Activated CD8-positive, alpha-beta T cell treated with anti-CD3 and anti-CD28 coated beads for 36 hours (primary cell): ENCODE measurements around the gene ZNF318. TPM values are rescaled to one million over a fixed set of nuclear protein-coding genes. Genes with fewer than 3 reads are reported as not detected.
"Not testable (repeated sequence)": the region's sequence is repeated elsewhere in the genome, so short reads cannot be mapped to it uniquely, and the experiment has no call there.

Source experiments
- ATAC-seq: fragments of 200-7000 bp; cut with Tn5 transposase; one replicate; pipeline ENCODE4 v1.10.0; 2021; ENCODE audit warnings: mild to moderate bottlenecking, moderate library complexity
- CTCF ChIA-PET: fragments of 350-600 bp; sonication (Branson Sonifier 250); formaldehyde crosslinking; loops from one replicate; lab custom pipeline; 2021; ENCODE audit warnings: antibody characterized with exemption; lab: Charles Lee
- POLR2A ChIA-PET: fragments of 350-600 bp; sonication (Branson Sonifier 250); formaldehyde crosslinking; loops from one replicate; lab custom pipeline; 2021; ENCODE audit warnings: antibody characterized with exemption; lab: Charles Lee
- DNase-seq: peaks from one replicate; pipeline ENCODE4 v3.0.0-alpha.2; 2020
- H3K27ac Mint-ChIP-seq: one replicate; pipeline ENCODE4 v1.8.0; 2021; ENCODE audit warnings: mild to moderate bottlenecking, mixed read lengths
- H3K27me3 Mint-ChIP-seq: one replicate; pipeline ENCODE4 v1.8.0; 2021; ENCODE audit warnings: mixed read lengths
- H3K36me3 Mint-ChIP-seq: one replicate; pipeline ENCODE4 v1.8.0; 2021; ENCODE audit warnings: low read depth, mixed read lengths
- H3K4me1 Mint-ChIP-seq: one replicate; pipeline ENCODE4 v1.8.0; 2021; ENCODE audit warnings: low read depth, mixed read lengths
- H3K4me3 Mint-ChIP-seq: one replicate; pipeline ENCODE4 v1.8.0; 2021; ENCODE audit warnings: mild to moderate bottlenecking, moderate library complexity, mixed read lengths
- H3K9me3 Mint-ChIP-seq: one replicate; pipeline ENCODE4 v1.8.0; 2021; ENCODE audit warnings: mixed read lengths
- intact Hi-C: fragments of 100-400 bp; cut with micrococcal nuclease; formaldehyde crosslinking; loops from one replicate; pipeline ENCODE4 v1.10.0; 2022
- total RNA-seq, 2 experiments: library from RNA; stranded (reverse); gene quantifications; one replicate each; pipeline ENCODE4 v1.2.3, GENCODE V29; 2021
- TF ChIP-seq, protein P1 (sequence below): fragments of 200-600 bp; IDR thresholded peaks from one replicate; pipeline ENCODE4 v1.8.0; 2022; ENCODE audit warnings: antibody characterized with exemption, mild to moderate bottlenecking

ZNF318 gene, protein sequence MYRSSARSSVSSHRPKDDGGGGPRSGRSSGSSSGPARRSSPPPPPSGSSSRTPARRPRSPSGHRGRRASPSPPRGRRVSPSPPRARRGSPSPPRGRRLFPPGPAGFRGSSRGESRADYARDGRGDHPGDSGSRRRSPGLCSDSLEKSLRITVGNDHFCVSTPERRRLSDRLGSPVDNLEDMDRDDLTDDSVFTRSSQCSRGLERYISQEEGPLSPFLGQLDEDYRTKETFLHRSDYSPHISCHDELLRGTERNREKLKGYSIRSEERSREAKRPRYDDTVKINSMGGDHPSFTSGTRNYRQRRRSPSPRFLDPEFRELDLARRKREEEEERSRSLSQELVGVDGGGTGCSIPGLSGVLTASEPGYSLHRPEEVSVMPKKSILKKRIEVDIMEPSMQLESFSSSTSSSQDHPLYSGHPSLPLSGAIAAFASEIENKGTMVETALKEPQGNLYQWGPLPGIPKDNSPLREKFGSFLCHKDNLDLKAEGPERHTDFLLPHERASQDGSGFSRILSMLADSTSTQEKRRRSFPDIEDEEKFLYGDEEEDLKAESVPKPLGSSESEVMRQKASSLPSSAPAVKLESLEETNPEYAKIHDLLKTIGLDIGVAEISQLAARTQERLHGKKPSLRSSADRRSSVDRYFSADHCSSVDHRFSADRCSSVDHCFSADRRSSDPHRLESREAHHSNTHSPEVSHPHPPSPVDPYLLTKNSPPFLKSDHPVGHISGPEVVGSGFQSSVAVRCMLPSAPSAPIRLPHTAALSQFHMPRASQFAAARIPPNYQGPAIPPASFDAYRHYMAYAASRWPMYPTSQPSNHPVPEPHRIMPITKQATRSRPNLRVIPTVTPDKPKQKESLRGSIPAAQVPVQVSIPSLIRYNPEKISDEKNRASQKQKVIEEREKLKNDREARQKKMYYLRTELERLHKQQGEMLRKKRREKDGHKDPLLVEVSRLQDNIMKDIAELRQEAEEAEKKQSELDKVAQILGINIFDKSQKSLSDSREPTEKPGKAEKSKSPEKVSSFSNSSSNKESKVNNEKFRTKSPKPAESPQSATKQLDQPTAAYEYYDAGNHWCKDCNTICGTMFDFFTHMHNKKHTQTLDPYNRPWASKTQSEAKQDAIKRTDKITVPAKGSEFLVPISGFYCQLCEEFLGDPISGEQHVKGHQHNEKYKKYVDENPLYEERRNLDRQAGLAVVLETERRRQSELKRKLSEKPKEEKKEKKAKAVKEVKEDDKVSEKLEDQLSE (N-terminal part only)
- 10 to 100 TPM; 13.1 to 13.5 TPM for total RNA-seq

DNA sequence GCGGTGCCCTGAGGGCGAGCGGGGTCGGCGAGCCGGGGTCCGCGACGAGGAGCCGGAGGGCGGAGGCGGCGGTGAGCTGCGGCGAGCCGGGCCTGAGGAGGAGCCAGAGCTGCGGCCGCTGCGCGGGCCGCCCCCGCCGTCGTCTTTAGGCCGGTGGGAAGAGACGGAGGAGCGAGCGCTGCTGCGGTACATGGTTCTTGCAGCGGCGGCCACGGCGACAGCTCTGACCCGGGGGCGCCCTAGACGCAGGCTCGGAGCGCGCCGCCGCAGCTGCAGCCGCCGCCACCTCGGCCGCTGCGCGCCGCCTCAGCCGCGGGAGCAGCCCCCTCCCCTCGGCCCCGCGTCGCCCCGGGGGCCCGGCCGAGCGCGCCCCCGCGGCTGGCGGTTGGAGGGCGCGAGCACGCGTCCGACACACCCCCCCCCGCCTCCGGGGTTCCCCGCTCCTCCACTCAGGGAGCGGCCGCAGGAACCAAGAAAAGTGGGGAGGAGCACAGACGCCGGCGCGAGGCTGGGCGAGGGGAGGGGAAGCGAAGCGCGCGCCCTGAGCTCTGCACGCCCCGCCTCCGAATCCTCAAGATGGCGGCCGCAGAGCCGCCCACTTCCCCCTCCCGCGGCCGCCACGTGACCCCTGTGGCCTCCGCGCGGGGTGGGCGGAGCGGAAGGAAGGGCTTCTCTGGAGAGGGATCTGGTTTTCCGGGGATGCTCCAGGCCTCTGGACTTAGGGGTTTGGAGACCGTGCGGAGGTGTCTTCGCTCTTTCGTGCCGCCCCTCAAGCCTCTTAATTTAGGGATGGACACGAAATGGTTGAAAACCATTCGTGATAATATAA is at the start of gene ZNF318:
ZNF318 (minus strand) TSS at position 474 of the 829 bp plus-strand sequence; CDS start at position 192, 282 bp downstream.
- Mint-ChIP-seq H3K27me3 (no peaks in the 10 kb centered on the region), H3K4me1 (peaks cover 30% of the 10 kb centered on the region), H3K36me3 (peaks cover 4% of the 10 kb centered on the region), H3K4me3 (peak within 1 kb of the TSS; percentile 84), H3K27ac (peak within 1 kb of the TSS; percentile 97), H3K9me3 (no peaks in the 10 kb centered on the region)
- TF ChIP-seq, protein P1, sequence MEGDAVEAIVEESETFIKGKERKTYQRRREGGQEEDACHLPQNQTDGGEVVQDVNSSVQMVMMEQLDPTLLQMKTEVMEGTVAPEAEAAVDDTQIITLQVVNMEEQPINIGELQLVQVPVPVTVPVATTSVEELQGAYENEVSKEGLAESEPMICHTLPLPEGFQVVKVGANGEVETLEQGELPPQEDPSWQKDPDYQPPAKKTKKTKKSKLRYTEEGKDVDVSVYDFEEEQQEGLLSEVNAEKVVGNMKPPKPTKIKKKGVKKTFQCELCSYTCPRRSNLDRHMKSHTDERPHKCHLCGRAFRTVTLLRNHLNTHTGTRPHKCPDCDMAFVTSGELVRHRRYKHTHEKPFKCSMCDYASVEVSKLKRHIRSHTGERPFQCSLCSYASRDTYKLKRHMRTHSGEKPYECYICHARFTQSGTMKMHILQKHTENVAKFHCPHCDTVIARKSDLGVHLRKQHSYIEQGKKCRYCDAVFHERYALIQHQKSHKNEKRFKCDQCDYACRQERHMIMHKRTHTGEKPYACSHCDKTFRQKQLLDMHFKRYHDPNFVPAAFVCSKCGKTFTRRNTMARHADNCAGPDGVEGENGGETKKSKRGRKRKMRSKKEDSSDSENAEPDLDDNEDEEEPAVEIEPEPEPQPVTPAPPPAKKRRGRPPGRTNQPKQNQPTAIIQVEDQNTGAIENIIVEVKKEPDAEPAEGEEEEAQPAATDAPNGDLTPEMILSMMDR, result no peak
- CTCF ChIA-PET, result interaction anchor here (0.5 to 2.4 kb wide), 13 partner anchors 9 to 299 kb away, joined by 3 to 9 read pairs (median 4); partner anchors contain the start of gene DNPH1
- intact Hi-C loops, result no loop called here
- POLR2A ChIA-PET, result interaction anchor here (0.5 to 4.2 kb wide), 9 partner anchors 9 to 197 kb away, joined by 3 to 27 read pairs (median 5); partner anchors contain the start of genes ABCC10 and SRF
- peak; percentile 97 for ATAC-seq
- DNase-seq, result peak; percentile 95

DNA sequence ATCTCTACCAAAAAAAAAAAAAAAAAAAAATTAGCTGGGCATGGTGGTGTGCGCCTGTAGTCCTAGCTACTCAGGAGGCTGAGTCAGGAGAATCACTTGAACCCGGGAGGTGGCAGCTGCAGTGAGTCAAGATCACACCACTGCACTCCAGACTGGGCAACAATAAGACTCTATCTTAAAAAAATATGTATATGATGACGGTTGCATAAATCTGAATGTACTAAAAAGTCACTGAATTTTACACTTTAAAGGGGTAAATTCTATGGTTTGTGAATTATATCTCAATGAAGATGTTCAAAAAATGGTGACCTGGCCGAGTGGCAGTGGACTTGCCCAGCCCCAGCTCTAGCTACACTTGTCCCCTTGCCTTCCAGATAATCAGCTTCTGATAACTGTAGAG is 47.5 kb upstream of the ZNF318 start:
- no peaks in the 10 kb centered on the region for H3K9me3 Mint-ChIP-seq
- ChIA-PET POLR2A (no interaction called here), CTCF (no interaction called here)
- H3K27ac Mint-ChIP-seq, result no peak overlapping the region
- no peaks in the 10 kb centered on the region for H3K4me1 Mint-ChIP-seq
- intact Hi-C loops, result no loop called here
- ATAC-seq, result no peak
- no peaks in the 10 kb centered on the region for H3K36me3 Mint-ChIP-seq
- H3K27me3 Mint-ChIP-seq, result no peaks in the 10 kb centered on the region
- DNase-seq, result no peak
- no peak overlapping the region for H3K4me3 Mint-ChIP-seq
- TF ChIP-seq, protein P1, result no peak

DNA sequence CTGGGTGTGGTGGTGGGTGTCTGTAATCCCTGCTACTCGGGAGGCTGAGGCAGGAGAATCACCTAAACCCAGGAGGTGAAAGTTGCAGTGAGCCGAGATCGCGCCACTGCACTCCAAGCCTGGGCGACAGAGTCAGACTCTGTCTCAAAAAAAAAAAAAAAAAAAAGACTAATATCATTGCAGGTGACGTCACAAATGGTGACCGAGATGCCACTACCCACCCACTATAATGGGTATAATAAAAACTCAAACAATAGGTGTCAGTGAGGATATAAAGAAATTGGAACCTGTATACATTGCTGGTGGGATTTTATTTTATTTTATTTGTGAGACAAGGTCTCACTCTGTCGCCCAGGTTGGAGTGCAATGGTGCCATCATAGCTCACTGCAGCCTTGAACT is 45.8 kb upstream of the ZNF318 start:
- not testable (repeated sequence) for DNase-seq

DNA sequence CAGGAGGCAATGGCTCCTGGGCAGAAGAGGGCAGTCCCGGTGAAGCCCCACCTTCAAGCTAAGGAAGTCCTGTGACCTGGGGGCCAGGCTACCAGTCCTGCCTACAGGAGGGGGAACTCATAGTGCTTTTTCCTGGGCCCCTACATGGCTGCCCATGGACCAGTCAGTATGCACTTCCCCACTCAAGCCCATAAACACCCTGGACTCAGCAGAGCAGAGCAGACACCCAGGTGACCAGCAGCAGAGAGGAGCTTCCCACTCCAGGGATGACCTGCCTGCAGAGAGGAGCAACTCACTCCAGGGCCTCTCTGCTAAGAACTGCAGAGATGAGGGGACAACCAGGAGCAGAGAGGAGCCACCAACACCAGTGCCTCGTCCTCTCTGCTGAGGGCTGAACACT is 43.6 kb upstream of the ZNF318 start:
- intact Hi-C loops, result no loop called here
- CTCF ChIA-PET, result interaction anchor here (0.9 kb wide), 1 partner anchor 10 kb away, joined by 4 read pairs; no protein-coding TSS in a partner anchor
- ATAC-seq, result no peak
- POLR2A ChIA-PET, result no interaction called here
- H3K4me1 Mint-ChIP-seq, result no peaks in the 10 kb centered on the region
- H3K27me3 Mint-ChIP-seq, result no peaks in the 10 kb centered on the region
- H3K27ac Mint-ChIP-seq, result no peak overlapping the region
- H3K4me3 Mint-ChIP-seq, result no peak overlapping the region
- no peaks in the 10 kb centered on the region for H3K36me3 Mint-ChIP-seq
- H3K9me3 Mint-ChIP-seq, result no peaks in the 10 kb centered on the region
- DNase-seq, result no peak
- TF ChIP-seq, protein P1, result no peak

More for the DNA sequence above, 45.8 kb upstream of the ZNF318 start:
- ATAC-seq, H3K27me3 Mint-ChIP-seq, intact Hi-C loops, H3K27ac Mint-ChIP-seq, H3K4me3 Mint-ChIP-seq, H3K36me3 Mint-ChIP-seq, H3K9me3 Mint-ChIP-seq, H3K4me1 Mint-ChIP-seq: not testable (repeated sequence)
- ChIA-PET CTCF (interaction anchor here (1.3 to 2.2 kb wide), 2 partner anchors 55 to 91 kb away, joined by 3 to 4 read pairs; no protein-coding TSS in a partner anchor), POLR2A (interaction anchor here (0.9 kb wide), 1 partner anchor 11 kb away, joined by 5 read pairs; no protein-coding TSS in a partner anchor)
